Measurements from ENCODE around the gene SAAL1. TPM values are rescaled to one million over a fixed set of nuclear protein-coding genes. Genes with fewer than 3 reads are reported as not detected.
A peak's percentile ranks its signal among the peaks of the same experiment; 100 is the strongest.
"Not testable (repeated sequence)": the region's sequence is repeated elsewhere in the genome, so short reads cannot be mapped to it uniquely, and the experiment has no call there.

SAAL1 gene, protein sequence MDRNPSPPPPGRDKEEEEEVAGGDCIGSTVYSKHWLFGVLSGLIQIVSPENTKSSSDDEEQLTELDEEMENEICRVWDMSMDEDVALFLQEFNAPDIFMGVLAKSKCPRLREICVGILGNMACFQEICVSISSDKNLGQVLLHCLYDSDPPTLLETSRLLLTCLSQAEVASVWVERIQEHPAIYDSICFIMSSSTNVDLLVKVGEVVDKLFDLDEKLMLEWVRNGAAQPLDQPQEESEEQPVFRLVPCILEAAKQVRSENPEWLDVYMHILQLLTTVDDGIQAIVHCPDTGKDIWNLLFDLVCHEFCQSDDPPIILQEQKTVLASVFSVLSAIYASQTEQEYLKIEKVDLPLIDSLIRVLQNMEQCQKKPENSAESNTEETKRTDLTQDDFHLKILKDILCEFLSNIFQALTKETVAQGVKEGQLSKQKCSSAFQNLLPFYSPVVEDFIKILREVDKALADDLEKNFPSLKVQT
- total RNA-seq (2014; rRNA removed; shearing (Covaris generic)): 64.9 and 65.1 TPM in 2 replicates

DNA sequence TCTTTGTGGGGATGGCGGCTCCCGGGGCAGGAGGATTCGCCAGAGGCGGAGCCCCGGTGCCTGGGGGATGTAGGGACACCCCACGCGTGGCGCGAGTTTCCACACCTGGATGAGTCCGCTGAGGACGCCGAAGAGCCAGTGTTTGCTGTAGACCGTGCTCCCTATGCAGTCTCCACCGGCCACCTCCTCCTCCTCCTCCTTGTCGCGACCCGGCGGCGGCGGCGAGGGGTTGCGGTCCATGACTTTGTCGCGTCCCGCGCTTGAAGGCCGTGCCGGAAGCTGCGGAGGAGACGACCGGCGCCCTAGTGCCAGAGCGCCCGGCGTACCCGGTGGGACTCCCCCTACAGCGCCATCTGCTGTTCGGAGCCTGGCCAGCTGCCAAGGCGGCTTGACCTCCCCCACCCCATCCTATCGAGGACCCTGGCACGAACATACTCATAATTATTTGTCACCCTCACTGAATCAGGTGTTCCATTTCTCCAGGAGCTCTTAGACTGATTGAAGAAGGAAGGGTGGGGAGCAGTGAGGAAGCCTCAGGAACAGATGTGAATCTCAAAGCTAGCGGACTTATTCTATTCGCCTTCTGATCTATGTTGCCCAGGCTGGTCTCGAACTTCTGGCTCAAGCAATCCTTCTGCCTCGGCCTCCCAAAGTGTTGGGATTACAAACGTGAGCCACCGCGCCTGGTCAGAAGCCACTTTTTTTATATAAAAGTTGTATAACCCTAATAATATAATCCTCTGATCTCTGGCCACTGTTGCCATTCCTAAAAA is at the start of gene SAAL1:
TSS of gene SAAL1 (minus strand) at position 281 of the 773 bp plus-strand sequence. CDS start at position 240, 41 bp downstream.
- Histone ChIP-seq H3K9me3 (replicated peaks) (no peaks in the 10 kb centered on the region), H3K27me3 (no peaks in the 10 kb centered on the region), H3K27ac (peak within 1 kb of the TSS; percentile 62), H3K36me3 (peaks cover 20% of the 10 kb centered on the region), H3K4me3 (peak within 1 kb of the TSS; percentile 94), H3K4me1 (peaks cover 5% of the 10 kb centered on the region; the same call in 1 of the 2 replicates)
- peak; percentile 92 to 94 for DNase-seq

DNA sequence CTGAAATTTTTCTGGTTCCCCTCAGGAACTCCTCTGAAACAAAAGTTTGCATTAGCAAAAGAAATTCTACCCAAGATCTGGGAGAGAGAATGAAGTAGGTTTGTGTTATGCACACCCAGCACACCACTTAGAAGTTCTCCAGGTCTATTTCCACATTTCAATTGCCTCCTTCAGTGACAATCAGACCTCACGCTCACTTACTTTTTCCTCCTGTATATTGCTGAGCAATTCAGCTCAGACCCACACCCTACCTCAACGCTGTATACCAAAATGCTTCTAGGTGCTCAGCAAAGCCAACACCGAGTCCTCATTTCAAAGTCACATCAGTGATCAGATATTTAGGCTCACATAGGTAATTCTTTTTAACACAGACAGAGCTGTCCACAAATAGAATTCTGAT is 45.7 kb upstream of the SAAL1 start:
- Histone ChIP-seq H3K36me3 (no peaks in the 10 kb centered on the region), H3K4me3 (no peak overlapping the region), H3K9me3 (replicated peaks) (no peaks in the 10 kb centered on the region; the same call in 1 of the 2 replicates), H3K27me3 (peaks cover 27% of the 10 kb centered on the region), H3K4me1 (no peaks in the 10 kb centered on the region), H3K27ac (no peak overlapping the region)
- no peak for DNase-seq

DNA sequence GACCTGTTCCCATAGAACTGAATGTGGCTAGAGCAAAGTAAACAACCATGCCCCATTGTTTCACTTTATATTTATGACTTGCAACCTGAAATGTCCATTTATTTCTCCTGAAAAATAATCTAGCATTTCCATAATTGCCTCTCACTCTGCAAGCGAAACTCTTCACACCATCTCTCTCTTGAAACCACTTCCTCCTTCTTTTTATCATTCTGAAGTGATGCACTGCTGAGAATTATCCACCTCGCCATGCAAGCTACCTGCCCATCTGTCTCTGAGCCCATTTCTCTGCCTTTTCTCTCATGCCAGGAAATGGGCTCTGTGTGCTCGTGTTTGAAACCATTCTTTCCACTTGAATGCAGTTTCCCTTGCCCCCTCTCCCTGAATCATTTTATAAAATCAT is 40.0 kb upstream of the SAAL1 start:
- H3K27me3 ChIP-seq: peaks cover 14% of the 10 kb centered on the region; the same call in 1 of the 2 replicates
- no peaks in the 10 kb centered on the region for H3K9me3 ChIP-seq (replicated peaks)
- no peak overlapping the region for H3K27ac ChIP-seq
- no peak overlapping the region for H3K4me3 ChIP-seq
- no peaks in the 10 kb centered on the region for H3K4me1 ChIP-seq
- DNase-seq: no peak
- no peaks in the 10 kb centered on the region for H3K36me3 ChIP-seq

DNA sequence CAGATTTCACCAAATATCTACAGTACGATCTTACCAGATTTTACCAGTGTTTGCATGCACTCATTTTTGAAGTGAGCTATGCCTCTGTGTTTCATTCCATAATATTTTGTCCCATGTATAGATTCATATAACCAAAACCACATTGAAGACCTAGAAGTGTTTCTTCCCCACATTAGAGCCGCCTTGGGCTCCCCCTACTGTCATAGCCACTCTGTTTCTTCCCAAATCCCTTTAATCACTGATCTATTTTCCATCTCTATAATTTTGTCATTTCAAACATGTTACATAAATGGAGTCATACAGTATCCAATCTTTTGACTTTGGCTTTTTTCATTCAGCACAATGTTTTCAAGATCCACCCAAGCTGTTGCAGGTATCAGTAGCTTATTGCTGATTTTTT is 39.1 kb upstream of the SAAL1 start:
- Histone ChIP-seq H3K27me3 (peaks cover 14% of the 10 kb centered on the region; the same call in 1 of the 2 replicates), H3K36me3 (no peaks in the 10 kb centered on the region), H3K4me3 (no peak overlapping the region)

DNA sequence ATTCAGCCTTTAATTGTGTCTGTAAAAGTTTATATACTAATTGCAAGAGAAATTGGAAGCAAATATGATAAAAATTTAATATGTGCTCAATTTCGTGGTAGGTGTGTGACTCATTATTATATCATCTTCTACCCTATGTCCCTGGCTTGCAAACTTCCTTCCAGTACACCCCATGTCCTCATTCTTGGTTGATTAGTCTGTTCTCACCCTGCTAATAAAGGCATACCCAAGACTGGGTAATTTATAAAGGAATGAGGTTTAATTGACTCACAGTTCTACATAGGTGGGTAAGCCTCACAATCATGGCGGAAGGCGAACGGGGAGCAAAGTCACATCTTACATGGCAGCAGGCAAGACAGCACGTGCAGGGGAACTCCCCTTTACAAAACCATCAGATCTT is 38.4 kb upstream of the SAAL1 start:
- Histone ChIP-seq H3K36me3 (no peaks in the 10 kb centered on the region), H3K27ac (no peak overlapping the region), H3K27me3 (peaks cover 6% of the 10 kb centered on the region; the same call in 1 of the 2 replicates), H3K4me3 (no peak overlapping the region), H3K9me3 (replicated peaks) (no peaks in the 10 kb centered on the region), H3K4me1 (no peaks in the 10 kb centered on the region)
- DNase-seq: no peak

More for the DNA sequence above, 39.1 kb upstream of the SAAL1 start:
- Histone ChIP-seq H3K9me3 (replicated peaks) (no peaks in the 10 kb centered on the region), H3K4me1 (no peaks in the 10 kb centered on the region), H3K27ac (no peak overlapping the region)
- DNase-seq: peak in 1 of 2 experiments; percentile 13

DNA sequence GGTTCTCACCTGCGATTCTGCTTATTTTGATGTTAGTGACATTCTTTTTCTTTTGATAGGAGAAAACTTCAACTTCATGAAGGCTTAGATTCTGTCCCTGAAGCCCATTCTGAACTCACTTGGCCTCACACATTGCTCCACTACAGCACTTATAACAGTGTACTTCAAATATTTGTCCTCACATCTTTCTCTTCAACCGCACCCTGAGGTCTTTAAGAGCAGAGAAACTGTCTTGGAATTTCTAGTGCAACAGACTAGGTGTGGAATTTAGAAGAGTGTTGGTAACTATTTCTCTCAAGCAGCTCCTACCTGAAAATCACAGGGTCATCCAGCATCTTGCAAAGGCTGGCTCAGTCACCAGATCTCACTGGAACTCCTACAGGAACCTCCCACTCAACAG is 34.3 kb upstream of the SAAL1 start:
- H3K4me1 ChIP-seq: no peaks in the 10 kb centered on the region
- no peak overlapping the region for H3K27ac ChIP-seq
- no peaks in the 10 kb centered on the region for H3K9me3 ChIP-seq (replicated peaks)
- DNase-seq: no peak
- no peak overlapping the region for H3K4me3 ChIP-seq
- no peaks in the 10 kb centered on the region for H3K27me3 ChIP-seq
- no peaks in the 10 kb centered on the region for H3K36me3 ChIP-seq

DNA sequence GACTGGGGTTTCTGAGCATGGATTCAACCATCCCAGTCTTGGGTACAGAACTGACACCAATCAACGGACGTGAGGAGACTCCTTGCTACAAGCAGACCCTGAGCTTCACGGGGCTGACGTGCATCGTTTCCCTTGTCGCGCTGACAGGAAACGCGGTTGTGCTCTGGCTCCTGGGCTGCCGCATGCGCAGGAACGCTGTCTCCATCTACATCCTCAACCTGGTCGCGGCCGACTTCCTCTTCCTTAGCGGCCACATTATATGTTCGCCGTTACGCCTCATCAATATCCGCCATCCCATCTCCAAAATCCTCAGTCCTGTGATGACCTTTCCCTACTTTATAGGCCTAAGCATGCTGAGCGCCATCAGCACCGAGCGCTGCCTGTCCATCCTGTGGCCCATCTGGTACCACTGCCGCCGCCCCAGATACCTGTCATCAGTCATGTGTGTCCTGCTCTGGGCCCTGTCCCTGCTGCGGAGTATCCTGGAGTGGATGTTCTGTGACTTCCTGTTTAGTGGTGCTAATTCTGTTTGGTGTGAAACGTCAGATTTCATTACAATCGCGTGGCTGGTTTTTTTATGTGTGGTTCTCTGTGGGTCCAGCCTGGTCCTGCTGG is 31.4 kb upstream of the SAAL1 start:
- no peak overlapping the region for H3K4me3 ChIP-seq
- no peaks in the 10 kb centered on the region for H3K4me1 ChIP-seq
- H3K27me3 ChIP-seq: peaks cover 6% of the 10 kb centered on the region; the same call in 1 of the 2 replicates
- H3K9me3 ChIP-seq (replicated peaks): no peaks in the 10 kb centered on the region; the same call in 1 of the 2 replicates
- no peaks in the 10 kb centered on the region for H3K36me3 ChIP-seq
- H3K27ac ChIP-seq: no peak overlapping the region
- no peak for DNase-seq

DNA sequence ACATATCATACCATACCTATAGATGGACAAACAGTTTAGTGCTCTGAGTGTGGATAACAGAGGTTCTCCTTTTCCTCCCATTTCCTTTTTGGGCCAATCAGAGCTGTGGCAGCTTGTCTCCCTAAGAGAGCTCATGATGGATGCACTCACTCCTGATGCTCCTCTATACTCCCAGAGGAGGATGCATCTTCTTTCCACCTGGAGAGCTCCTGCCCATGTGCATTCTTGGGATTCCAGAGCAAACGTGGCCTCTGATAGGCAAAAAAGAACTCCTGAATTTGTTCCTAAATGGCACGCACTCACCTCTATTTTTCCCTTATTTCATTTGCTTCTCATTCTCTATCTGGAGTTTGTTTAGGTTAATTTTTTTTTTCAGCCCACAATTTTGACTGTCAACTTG is 29.4 kb upstream of the SAAL1 start:
- no peak overlapping the region for H3K27ac ChIP-seq
- peaks cover 6% of the 10 kb centered on the region; the same call in 1 of the 2 replicates for H3K27me3 ChIP-seq
- no peaks in the 10 kb centered on the region; the same call in 1 of the 2 replicates for H3K9me3 ChIP-seq (replicated peaks)
- H3K4me1 ChIP-seq: no peaks in the 10 kb centered on the region
- H3K36me3 ChIP-seq: no peaks in the 10 kb centered on the region
- H3K4me3 ChIP-seq: no peak overlapping the region
- DNase-seq: no peak

DNA sequence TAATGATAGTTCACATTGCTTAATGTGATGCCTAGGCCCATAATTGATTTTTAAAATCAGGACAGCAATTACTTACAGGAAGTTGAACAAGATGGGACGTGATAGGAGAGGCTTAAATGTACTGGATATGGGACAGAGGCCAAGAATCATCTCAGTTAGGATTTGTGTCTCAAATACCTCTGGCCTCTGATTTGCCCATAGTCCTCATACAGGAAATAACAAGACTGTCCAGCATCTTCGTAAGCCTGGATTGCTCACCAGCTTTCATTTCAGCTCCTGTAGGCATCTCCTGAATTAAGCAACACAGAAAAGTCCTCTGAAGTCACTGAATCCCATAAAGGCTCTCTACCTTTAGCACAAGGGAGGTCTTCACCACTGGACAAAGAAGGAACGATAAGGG is 26.5 kb upstream of the SAAL1 start, which contains the start of gene MRGPRX3:
TSS of gene MRGPRX3 (plus strand) at position 231 of the 400 bp plus-strand sequence. CDS start 4,632 bp downstream, outside the sequence.
- no peaks in the 10 kb centered on the region for H3K4me1 ChIP-seq
- no peak for DNase-seq
- H3K9me3 ChIP-seq (replicated peaks): no peaks in the 10 kb centered on the region; the same call in 1 of the 2 replicates
- H3K4me3 ChIP-seq: no peak within 1 kb of the TSS
- H3K36me3 ChIP-seq: no peaks in the 10 kb centered on the region
- H3K27me3 ChIP-seq: peaks cover 6% of the 10 kb centered on the region; the same call in 1 of the 2 replicates
- no peak within 1 kb of the TSS for H3K27ac ChIP-seq

DNA sequence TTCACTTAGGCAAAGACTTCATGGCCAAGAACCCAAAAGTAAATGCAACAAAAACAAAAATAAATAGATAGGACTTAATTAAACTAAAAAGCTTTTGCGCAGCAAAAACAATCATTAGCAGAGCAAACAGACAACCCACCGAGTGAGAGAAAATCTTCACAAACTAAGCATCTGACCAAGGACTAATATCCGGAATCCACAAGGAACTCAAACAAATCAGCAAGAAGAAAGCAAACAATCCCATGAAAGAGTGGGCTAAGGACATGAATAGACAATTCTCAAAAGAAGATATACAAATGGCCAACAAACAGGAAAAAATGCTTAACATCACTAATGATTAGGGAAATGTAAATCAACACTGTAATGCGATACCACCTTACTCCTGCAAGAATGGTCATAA is 25.2 kb upstream of the SAAL1 start:
- DNase-seq; H3K9me3 ChIP-seq (replicated peaks): not testable (repeated sequence)

DNA sequence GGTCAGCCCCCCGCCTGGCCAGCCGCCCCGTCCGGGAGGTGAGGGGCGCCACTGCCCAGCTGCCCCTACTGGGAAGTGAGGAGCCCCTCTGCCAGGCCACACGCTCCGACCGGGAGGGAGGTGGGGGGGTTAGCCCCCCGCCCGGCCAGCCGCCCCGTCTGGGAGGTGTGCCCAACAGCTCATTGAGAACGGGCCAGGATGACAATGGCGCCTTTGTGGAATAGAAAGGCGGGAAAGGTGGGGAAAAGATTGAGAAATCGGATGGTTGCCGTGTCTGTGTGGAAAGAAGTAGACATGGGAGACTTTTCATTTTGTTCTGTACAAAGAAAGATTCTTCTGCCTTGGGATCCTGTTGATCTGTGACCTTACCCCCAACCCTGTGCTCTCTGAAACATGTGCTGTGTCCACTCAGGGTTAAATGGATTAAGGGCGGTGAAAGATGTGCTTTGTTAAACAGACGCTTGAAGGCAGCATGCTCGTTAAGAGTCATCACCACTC is 15.5 kb upstream of the SAAL1 start:
- not testable (repeated sequence) for H3K27ac ChIP-seq; H3K9me3 ChIP-seq (replicated peaks); H3K4me1 ChIP-seq; DNase-seq; H3K27me3 ChIP-seq; H3K36me3 ChIP-seq; H3K4me3 ChIP-seq

More for the DNA sequence above, 25.2 kb upstream of the SAAL1 start:
- H3K36me3 ChIP-seq, H3K4me1 ChIP-seq, H3K27ac ChIP-seq, H3K4me3 ChIP-seq, H3K27me3 ChIP-seq: not testable (repeated sequence)

DNA sequence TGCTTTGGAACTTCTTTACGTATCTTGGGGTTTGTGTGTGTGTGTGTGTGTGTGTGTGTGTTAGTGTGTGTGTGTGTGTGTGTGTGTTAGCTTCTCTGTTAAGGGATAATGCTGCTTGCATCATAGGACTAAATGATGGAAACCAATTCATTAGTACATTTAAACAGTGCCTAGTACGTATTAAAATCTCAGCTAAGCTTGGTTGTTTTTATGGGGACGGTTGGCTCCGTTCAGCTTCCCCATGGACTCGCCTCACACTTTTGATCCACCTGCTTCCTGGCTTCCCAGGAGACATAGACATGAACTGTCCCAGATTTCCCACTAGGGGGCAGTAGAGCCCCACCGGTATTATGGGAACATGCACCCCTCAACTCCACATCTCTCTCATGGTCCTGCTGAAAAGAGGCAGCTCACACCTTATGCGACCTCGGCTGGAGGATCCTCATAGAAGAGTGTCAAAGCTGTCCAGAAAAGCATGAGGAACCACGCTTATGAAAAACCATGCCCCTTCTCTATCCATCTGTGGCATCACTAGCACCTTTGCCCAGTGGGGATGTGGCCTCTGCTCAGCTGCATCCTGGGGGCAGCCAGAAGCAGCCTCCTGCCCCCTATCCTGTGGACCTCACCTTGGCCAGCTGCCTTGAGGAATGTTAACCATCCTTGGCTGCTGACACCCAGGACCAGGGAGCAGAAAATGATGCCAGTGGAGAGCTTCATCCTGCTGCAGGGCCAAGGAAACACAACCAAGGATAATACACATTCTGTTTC is 9.7 kb upstream of the SAAL1 start:
- DNase-seq: peak; percentile 69 to 89

DNA sequence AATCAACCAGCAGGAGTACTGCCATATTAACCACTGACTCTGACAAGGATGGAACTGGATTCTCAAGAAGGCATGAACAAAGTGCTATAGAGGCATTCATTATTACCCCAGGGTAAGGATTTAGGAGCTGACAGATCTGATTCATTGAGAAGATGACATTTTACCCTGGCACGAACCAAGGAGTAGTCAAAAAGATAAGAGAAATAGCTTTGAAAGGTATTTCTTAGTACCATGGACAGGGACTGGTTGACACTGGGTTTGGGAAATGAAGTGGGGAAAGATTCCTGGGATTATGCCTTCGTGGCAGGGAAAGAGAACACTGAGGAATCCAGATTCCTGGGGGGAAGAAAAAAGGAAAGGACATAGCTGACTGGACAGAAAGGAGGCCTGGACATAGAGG is 5.1 kb upstream of the SAAL1 start:
- Histone ChIP-seq H3K27me3 (peaks cover 4% of the 10 kb centered on the region; the same call in 1 of the 2 replicates), H3K36me3 (no peaks in the 10 kb centered on the region), H3K4me1 (0 out of 2 replicates have a peak, but pooled peaks cover 2% of the 10 kb centered on the region), H3K9me3 (replicated peaks) (no peaks in the 10 kb centered on the region), H3K27ac (no peak overlapping the region), H3K4me3 (no peak overlapping the region)
- DNase-seq: peak in 1 of 2 experiments; percentile 31

More for the DNA sequence above, 9.7 kb upstream of the SAAL1 start:
- H3K4me1 ChIP-seq: no peaks in the 10 kb centered on the region
- no peaks in the 10 kb centered on the region for H3K36me3 ChIP-seq
- H3K27ac ChIP-seq: no peak overlapping the region
- H3K9me3 ChIP-seq (replicated peaks): no peaks in the 10 kb centered on the region
- peaks cover 4% of the 10 kb centered on the region; the same call in 1 of the 2 replicates for H3K27me3 ChIP-seq
- H3K4me3 ChIP-seq: no peak overlapping the region

All from SJCRH30 (cell line).